ENCODE data around the gene GMDS.

GRCh38 chr6:1667012-1667804 lies 578.2 kb downstream of the GMDS start:
- TF ChIP-seq ZFP3 (CRISPR knock-in tag; IDR thresholded peaks at IDR 0.05) (no peak), ZC3H10 (CRISPR knock-in tag; IDR thresholded peaks at IDR 0.05) (no peak), CREB5 (CRISPR knock-in tag; IDR thresholded peaks at IDR 0.05; ENCODE audit: low read depth) (no peak), PATZ1 (CRISPR knock-in tag; IDR thresholded peaks at IDR 0.05; ENCODE audit: borderline replicate concordance) (no peak), CSDC2 (CRISPR knock-in tag; IDR thresholded peaks at IDR 0.05) (no peak), ZNF565 (CRISPR knock-in tag; conservative IDR thresholded peaks at IDR 0.05; ENCODE audit: low read depth) (no peak), RARB (CRISPR knock-in tag; IDR thresholded peaks at IDR 0.05) (no peak), CSRNP3 (CRISPR knock-in tag; IDR thresholded peaks at IDR 0.05) (no peak), OSR1 (CRISPR knock-in tag; IDR thresholded peaks at IDR 0.05) (no peak), ZFP30 (CRISPR knock-in tag; IDR thresholded peaks at IDR 0.05) (no peak), ZNF8 (CRISPR knock-in tag; IDR thresholded peaks at IDR 0.05) (0 out of 2 replicates have a peak, but pooled peaks have one; percentile 4)

Data from SK-N-SH treated with all-trans-retinoic acid at 6 μM for 48 hours (cell line).